ENCODE measurements around the gene TNNC2.
"Not testable (repeated sequence)": the region's sequence is repeated elsewhere in the genome, so short reads cannot be mapped to it uniquely, and the experiment has no call there.

The TNNC2 gene

GRCh38 chr20:45810191-45810970, 16.7 kb downstream of the TNNC2 start:
- no peak for TF ChIP-seq CTCF (conservative IDR thresholded peaks at IDR 0.05)
- H3K27ac ChIP-seq, result no peak overlapping the region

GRCh38 chr20:45801851-45802250, 25.3 kb downstream of the TNNC2 start:
- TF ChIP-seq CTCF (conservative IDR thresholded peaks at IDR 0.05), result no peak
- no peak overlapping the region for H3K27ac ChIP-seq

- no peak overlapping the region for H3K27ac ChIP-seq
- TF ChIP-seq CTCF (conservative IDR thresholded peaks at IDR 0.05), result peak; percentile 77
Observed at GRCh38 chr20:45798935-45799642, 28.0 kb downstream of the TNNC2 start.

GRCh38 chr20:45797955-45798354, 29.2 kb downstream of the TNNC2 start:
- not testable (repeated sequence) for H3K27ac ChIP-seq

- not testable (repeated sequence) for H3K27ac ChIP-seq
Observed at GRCh38 chr20:45797510-45797909, 29.6 kb downstream of the TNNC2 start.

- no peak for TF ChIP-seq CTCF (conservative IDR thresholded peaks at IDR 0.05)
- H3K27ac ChIP-seq, result no peak overlapping the region
Observed at GRCh38 chr20:45796337-45797065, 30.6 kb downstream of the TNNC2 start.

GRCh38 chr20:45792317-45793118, 34.6 kb downstream of the TNNC2 start:
- peak overlapping the region; percentile 85 for H3K27ac ChIP-seq
- TF ChIP-seq CTCF (conservative IDR thresholded peaks at IDR 0.05), result no peak

GRCh38 chr20:45788351-45788750, 38.8 kb downstream of the TNNC2 start:
- no peak overlapping the region for H3K27ac ChIP-seq
- no peak for TF ChIP-seq CTCF (conservative IDR thresholded peaks at IDR 0.05)

Data from VCaP (cell line).